ENCODE measurements around the gene GSTA3.

GRCh38 chr6:52872031-52872430, 37.5 kb downstream of the GSTA3 start:
- TF ChIP-seq MAFK (IDR thresholded peaks at IDR 0.05; ENCODE audit: low read depth, low read length) (no peak), CTCF (conservative IDR thresholded peaks at IDR 0.05; ENCODE audit: low read depth, low read length) (no peak), BHLHE40 (IDR thresholded peaks at IDR 0.05; ENCODE audit: low read depth, low read length) (no peak), POLR2A (IDR thresholded peaks at IDR 0.05; ENCODE audit: low read depth, low read length) (no peak), RCOR1 (IDR thresholded peaks at IDR 0.05; ENCODE audit: insufficient replicate concordance, low read length) (no peak), USF2 (IDR thresholded peaks at IDR 0.05; ENCODE audit: low read depth, low read length) (no peak), MAZ (IDR thresholded peaks at IDR 0.05; ENCODE audit: borderline replicate concordance, low read depth, low read length) (no peak), CEBPB (IDR thresholded peaks at IDR 0.05; ENCODE audit: low read depth, low read length) (no peak)

Data from IMR-90 (cell line).